CD4-positive, CD25-positive, alpha-beta regulatory T cell (primary cell): ENCODE measurements around the gene EYA2. TPM values are rescaled to one million over a fixed set of nuclear protein-coding genes. Genes with fewer than 3 reads are reported as not detected.

Experiments used
- ATAC-seq, 2 donors: fragments of 150-1000 bp; cut with Tn5 transposase; one replicate each; pipeline ENCODE4 v1.10.0; 2021; ENCODE audit warnings: low read depth in 2 of 2, moderate number of reproducible peaks in 2 of 2, moderate library complexity in 1 of 2
- DNase-seq, 3 donors: peaks; one replicate each; pipeline versions ENCODE4 v3.0.0 to v3.0.0-alpha.2; 2012 to 2022; ENCODE audit warnings: mixed read lengths in 1 of 3
- H3K27ac ChIP-seq: one replicate; pipeline ENCODE4 v1.7.0; 2013; ENCODE audit warnings: mild to moderate bottlenecking, low read length; ENCODE audit not compliant: insufficient read depth, poor library complexity, severe bottlenecking
- H3K27me3 ChIP-seq: one replicate; pipeline ENCODE4 v1.7.0; 2013; ENCODE audit warnings: low read length; ENCODE audit not compliant: control insufficient read depth, insufficient read depth
- H3K36me3 ChIP-seq: one replicate; pipeline ENCODE4 v1.7.0; 2013; ENCODE audit warnings: mild to moderate bottlenecking, low read length, moderate library complexity; ENCODE audit not compliant: control insufficient read depth, insufficient read depth
- H3K4me1 ChIP-seq: 2 replicates; pipeline ENCODE4 v1.7.0; 2013; ENCODE audit warnings: mild to moderate bottlenecking, low read length; ENCODE audit not compliant: insufficient read depth, control insufficient read depth, poor library complexity, severe bottlenecking
- H3K4me3 ChIP-seq: one replicate; pipeline ENCODE4 v1.7.0; 2013; ENCODE audit warnings: low read depth, mild to moderate bottlenecking, low read length, moderate library complexity
- H3K9me3 ChIP-seq, 2 experiments: 1 replicate in 1 of 2; 2 replicates in 1 of 2; pipeline ENCODE4 v1.7.0; 2013; ENCODE audit warnings: low read length in 2 of 2, mild to moderate bottlenecking in 1 of 2, moderate library complexity in 1 of 2; ENCODE audit not compliant: control insufficient read depth in 2 of 2
- H3K27ac Mint-ChIP-seq, 3 donors: one replicate each; pipeline ENCODE4 v1.8.0; 2020 to 2022; ENCODE audit warnings: mild to moderate bottlenecking in 3 of 3, mixed read lengths in 3 of 3, moderate library complexity in 2 of 3
- H3K27me3 Mint-ChIP-seq: one replicate; pipeline ENCODE4 v1.8.0; 2022; ENCODE audit warnings: mild to moderate bottlenecking, mixed read lengths
- H3K36me3 Mint-ChIP-seq: one replicate; pipeline ENCODE4 v1.8.0; 2020; ENCODE audit warnings: mixed read lengths
- H3K4me1 Mint-ChIP-seq, 4 donors: one replicate each; pipeline ENCODE4 v1.8.0; 2020 to 2022; ENCODE audit warnings: mixed read lengths in 4 of 4, mild to moderate bottlenecking in 1 of 4
- H3K4me3 Mint-ChIP-seq, 4 donors: one replicate each; pipeline ENCODE4 v1.8.0; 2020 to 2022; ENCODE audit warnings: mild to moderate bottlenecking in 4 of 4, mixed read lengths in 4 of 4, moderate library complexity in 3 of 4
- H3K9me3 Mint-ChIP-seq, 7 donors: one replicate each; pipeline ENCODE4 v1.8.0; 2020 to 2022; ENCODE audit warnings: mixed read lengths in 7 of 7, mild to moderate bottlenecking in 3 of 7, moderate library complexity in 2 of 7
- polyA plus RNA-seq, 4 donors: library from polyadenylated mRNA; unstranded; fragments of 300-500 nt; fragmentation: Illumina TruSeq; gene quantifications; one replicate each; pipeline ENCODE4 v1.2.3, GENCODE V29; 2021
- total RNA-seq: library from RNA; stranded (reverse); gene quantifications from one replicate; pipeline ENCODE4 v1.2.3, GENCODE V29; 2022

Gene EYA2
- total and polyA plus RNA-seq, 5 donors from 2014 or later, result not detected

DNA sequence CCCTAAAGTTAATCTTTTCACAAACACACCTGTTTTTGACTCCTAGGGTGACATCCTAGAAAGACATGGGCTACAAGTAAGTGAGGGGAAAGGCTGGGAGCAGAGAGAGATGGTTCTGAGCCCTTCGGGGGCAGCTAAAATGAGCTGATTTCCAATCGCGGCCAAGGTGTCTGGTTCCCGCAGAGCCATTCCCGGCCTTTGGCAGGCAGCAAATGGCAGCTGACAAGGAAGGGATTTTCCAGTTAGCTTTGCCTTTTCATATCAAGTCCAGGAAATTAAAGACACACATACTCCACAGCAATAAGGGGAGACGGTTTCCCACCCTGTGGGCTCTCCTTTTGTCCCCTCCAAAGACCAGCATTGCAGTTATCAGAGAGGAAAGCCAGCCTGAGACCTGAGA is 233.4 kb downstream of the EYA2 start:
- Histone ChIP-seq H3K27me3 (peaks cover 1% of the 10 kb centered on the region), H3K9me3 (no peaks in the 10 kb centered on the region), H3K27ac (no peak overlapping the region), H3K4me3 (no peak overlapping the region), H3K36me3 (no peaks in the 10 kb centered on the region), H3K4me1 (no peaks in the 10 kb centered on the region)
- peaks cover 39% of the 10 kb centered on the region for H3K27me3 Mint-ChIP-seq
- ATAC-seq (no peak), DNase-seq (no peak)
- no peak overlapping the region for H3K4me3 Mint-ChIP-seq
- no peaks in the 10 kb centered on the region for H3K4me1 Mint-ChIP-seq
- no peak overlapping the region for H3K27ac Mint-ChIP-seq
- H3K9me3 Mint-ChIP-seq, result peaks cover 0 to 1% (median 0%) of the 10 kb centered on the region in 7 donors
- H3K36me3 Mint-ChIP-seq, result no peaks in the 10 kb centered on the region

DNA sequence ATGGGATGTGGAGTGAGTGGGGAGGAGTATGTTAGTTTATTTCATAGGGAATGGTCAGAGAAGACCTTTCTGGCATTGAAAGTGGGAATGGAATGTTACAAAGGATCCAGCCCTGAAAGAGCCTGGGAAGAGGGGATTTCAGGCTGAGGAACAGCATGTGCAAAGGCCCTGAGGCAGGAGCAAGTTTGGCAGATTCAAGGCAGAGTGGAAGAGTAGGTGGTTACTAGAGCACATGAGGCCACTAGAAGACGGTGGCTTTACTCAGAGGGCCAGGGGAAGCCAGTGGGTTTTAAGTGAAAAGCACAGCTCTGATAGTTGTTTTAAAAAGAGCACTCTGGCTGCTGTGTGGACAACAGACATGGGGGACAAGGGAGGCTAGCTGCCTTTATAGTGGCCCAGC is 234.7 kb downstream of the EYA2 start:
- H3K27me3 ChIP-seq, result peaks cover 1% of the 10 kb centered on the region
- DNase-seq (no peak), ATAC-seq (no peak)
- Mint-ChIP-seq H3K4me1 (no peaks in the 10 kb centered on the region), H3K27ac (no peak overlapping the region), H3K36me3 (no peaks in the 10 kb centered on the region), H3K27me3 (peaks cover 39% of the 10 kb centered on the region), H3K4me3 (no peak overlapping the region), H3K9me3 (peaks cover 0 to 1% (median 0%) of the 10 kb centered on the region in 7 donors)
- no peak overlapping the region for H3K27ac ChIP-seq
- H3K4me1 ChIP-seq, result no peaks in the 10 kb centered on the region
- no peaks in the 10 kb centered on the region for H3K36me3 ChIP-seq
- no peaks in the 10 kb centered on the region for H3K9me3 ChIP-seq
- no peak overlapping the region for H3K4me3 ChIP-seq

- Histone ChIP-seq H3K4me1 (no peaks in the 10 kb centered on the region), H3K9me3 (no peaks in the 10 kb centered on the region), H3K4me3 (no peak overlapping the region), H3K27me3 (peaks cover 2% of the 10 kb centered on the region), H3K36me3 (no peaks in the 10 kb centered on the region), H3K27ac (no peak overlapping the region)
- H3K27ac Mint-ChIP-seq, result no peak overlapping the region
- H3K4me3 Mint-ChIP-seq, result no peak overlapping the region
- DNase-seq (no peak), ATAC-seq (no peak)
- no peaks in the 10 kb centered on the region for H3K36me3 Mint-ChIP-seq
- peaks cover 29% of the 10 kb centered on the region for H3K27me3 Mint-ChIP-seq
- peaks cover 0 to 1% (median 0%) of the 10 kb centered on the region in 7 donors for H3K9me3 Mint-ChIP-seq
- H3K4me1 Mint-ChIP-seq, result no peaks in the 10 kb centered on the region
Observed at GRCh38 chr20:47133809-47134456, 239.3 kb downstream of the EYA2 start.

DNA sequence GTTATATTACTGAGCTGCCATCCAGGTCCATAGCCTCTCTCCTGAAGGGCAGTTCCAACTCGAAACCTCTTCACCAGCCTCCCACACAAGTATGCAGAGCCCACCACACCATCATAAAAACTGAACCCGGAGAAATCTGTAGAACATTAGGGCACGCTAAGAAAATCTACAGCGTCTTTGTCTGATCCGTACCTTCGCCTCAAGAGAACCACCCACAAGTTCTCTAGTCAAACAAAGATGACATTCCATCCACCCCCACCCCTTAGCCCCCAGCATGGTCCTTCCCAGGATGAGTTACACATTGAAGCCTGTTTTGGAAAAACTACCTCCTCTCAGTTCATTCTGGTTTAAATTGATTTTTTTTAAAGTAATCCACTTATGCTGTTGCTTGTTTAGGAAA is 242.1 kb downstream of the EYA2 start:
- no peak for ATAC-seq
- Histone ChIP-seq H3K9me3 (no peaks in the 10 kb centered on the region), H3K27me3 (peaks cover 2% of the 10 kb centered on the region), H3K4me1 (no peaks in the 10 kb centered on the region), H3K4me3 (no peak overlapping the region), H3K36me3 (no peaks in the 10 kb centered on the region), H3K27ac (no peak overlapping the region)
- peaks cover 18% of the 10 kb centered on the region for H3K27me3 Mint-ChIP-seq
- H3K4me1 Mint-ChIP-seq, result no peaks in the 10 kb centered on the region
- peaks cover 0 to 4% (median under 1%) of the 10 kb centered on the region in 7 donors for H3K9me3 Mint-ChIP-seq
- no peak overlapping the region for H3K4me3 Mint-ChIP-seq
- H3K27ac Mint-ChIP-seq, result no peak overlapping the region
- no peaks in the 10 kb centered on the region for H3K36me3 Mint-ChIP-seq
- DNase-seq, result no peak

GRCh38 chr20:47137231-47137870 is 242.7 kb downstream of the EYA2 start:
- no peak for DNase-seq
- Histone ChIP-seq H3K36me3 (no peaks in the 10 kb centered on the region), H3K27me3 (peaks cover 2% of the 10 kb centered on the region), H3K27ac (no peak overlapping the region), H3K9me3 (no peaks in the 10 kb centered on the region), H3K4me1 (no peaks in the 10 kb centered on the region), H3K4me3 (no peak overlapping the region)
- H3K4me3 Mint-ChIP-seq, result no peak overlapping the region
- no peak for ATAC-seq
- H3K36me3 Mint-ChIP-seq, result no peaks in the 10 kb centered on the region
- H3K9me3 Mint-ChIP-seq, result peaks cover 0 to 5% (median 3%) of the 10 kb centered on the region in 7 donors
- no peaks in the 10 kb centered on the region for H3K4me1 Mint-ChIP-seq
- no peak overlapping the region for H3K27ac Mint-ChIP-seq
- peaks cover 21% of the 10 kb centered on the region for H3K27me3 Mint-ChIP-seq

- no peak for DNase-seq
- Histone ChIP-seq H3K9me3 (no peaks in the 10 kb centered on the region), H3K36me3 (no peaks in the 10 kb centered on the region), H3K27me3 (peaks cover 4% of the 10 kb centered on the region), H3K27ac (no peak overlapping the region), H3K4me1 (no peaks in the 10 kb centered on the region), H3K4me3 (no peak overlapping the region)
- no peaks in the 10 kb centered on the region for H3K4me1 Mint-ChIP-seq
- H3K27me3 Mint-ChIP-seq, result peaks cover 27% of the 10 kb centered on the region
- peaks cover 0 to 5% (median 3%) of the 10 kb centered on the region in 7 donors for H3K9me3 Mint-ChIP-seq
- H3K36me3 Mint-ChIP-seq, result no peaks in the 10 kb centered on the region
- no peak overlapping the region for H3K4me3 Mint-ChIP-seq
- no peak for ATAC-seq
- H3K27ac Mint-ChIP-seq, result no peak overlapping the region
Observed at GRCh38 chr20:47139934-47140535, 245.4 kb downstream of the EYA2 start.

DNA sequence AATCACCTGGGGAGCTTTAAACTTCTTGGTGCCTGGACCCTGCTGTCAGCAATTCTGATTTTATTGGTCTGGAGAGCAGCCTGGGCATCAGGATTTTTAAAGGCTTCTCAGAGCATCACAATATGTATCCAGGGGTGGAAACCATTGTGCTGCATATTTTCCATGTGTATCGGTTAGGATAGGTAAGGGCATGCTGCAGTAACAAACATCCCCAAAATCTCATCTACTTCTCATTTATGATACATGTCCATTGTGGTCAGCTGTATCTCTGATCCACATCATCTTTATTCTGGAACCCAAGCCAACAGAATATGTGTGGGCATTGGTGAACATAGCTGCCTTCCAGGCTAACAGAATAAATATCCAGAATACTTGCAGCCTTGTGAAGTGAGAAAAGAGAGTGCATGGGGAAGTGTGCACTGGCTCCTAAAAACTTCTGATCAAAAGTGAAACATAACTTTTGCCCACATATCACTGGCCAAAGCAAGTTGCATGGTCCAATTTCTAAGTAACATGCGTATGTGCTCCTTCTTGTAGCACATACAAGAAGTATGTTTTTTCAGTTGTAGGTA is 246.8 kb downstream of the EYA2 start:
- peaks cover 1% of the 10 kb centered on the region for H3K27me3 ChIP-seq
- Mint-ChIP-seq H3K36me3 (no peaks in the 10 kb centered on the region), H3K27me3 (peaks cover 36% of the 10 kb centered on the region), H3K4me3 (no peak overlapping the region), H3K4me1 (no peaks in the 10 kb centered on the region), H3K27ac (no peak overlapping the region), H3K9me3 (peaks cover 0 to 5% (median 3%) of the 10 kb centered on the region in 7 donors)
- H3K36me3 ChIP-seq, result no peaks in the 10 kb centered on the region
- H3K9me3 ChIP-seq, result no peaks in the 10 kb centered on the region
- no peak for ATAC-seq
- no peaks in the 10 kb centered on the region for H3K4me1 ChIP-seq
- no peak for DNase-seq
- no peak overlapping the region for H3K27ac ChIP-seq
- no peak overlapping the region for H3K4me3 ChIP-seq
